A549 (cell line): ENCODE measurements around the gene C3orf18. TPM values are rescaled to one million over a fixed set of nuclear protein-coding genes. Genes with fewer than 3 reads are reported as not detected.
"Not testable (repeated sequence)": the region's sequence is repeated elsewhere in the genome, so short reads cannot be mapped to it uniquely, and the experiment has no call there.

ENCODE experiments used
- ATAC-seq, 2 experiments: fragments of 200-7000 bp in 1 of 2; fragments of >200 bp in 1 of 2; cut with Nextera tagmentation in 1 of 2; cut with Tn5 transposase in 1 of 2; 3 replicates each; pipeline versions ENCODE4 v1.8.0 to v1.9.1; 2018 to 2020; ENCODE audit warnings: mild to moderate bottlenecking in 1 of 2, moderate library complexity in 1 of 2
- CTCF ChIA-PET: fragments of 300-600 bp; sonication (Branson Sonifier 250); formaldehyde crosslinking; extraction: SDS; loops from one replicate; lab custom pipeline; 2021; ENCODE audit warnings: antibody characterized with exemption, inconsistent platforms; lab: Yijun Ruan, JAX
- POLR2A ChIA-PET: fragments of 350-600 bp; formaldehyde crosslinking; extraction: SDS; loops from one replicate; lab custom pipeline; 2021; ENCODE audit warnings: antibody characterized with exemption, inconsistent platforms; lab: Yijun Ruan, JAX
- DNase-seq, 2 experiments: peaks; one replicate each; pipeline versions ENCODE4 v3.0.0 to v3.0.0-alpha.2; 2011 to 2016; ENCODE audit warnings: low read depth in 1 of 2, low spot score in 1 of 2
- FAIRE-seq: peaks from 2 replicates; lab custom pipeline; 2011; peaks lifted over from hg19 to GRCh38; lab: Jason Lieb, UNC
- H3K27ac ChIP-seq, 2 experiments: fragments of >200 bp; sonication (Bioruptor Twin); formaldehyde crosslinking; 3 replicates each; pipeline ENCODE4 v1.5.1; 2016 to 2017
- H3K4me1 ChIP-seq: fragments of >200 bp; sonication (Bioruptor Twin); formaldehyde crosslinking; 3 replicates; pipeline ENCODE4 v1.6.1; 2016
- H3K4me2 ChIP-seq: fragments of >200 bp; sonication (Bioruptor Twin); formaldehyde crosslinking; 3 replicates; pipeline ENCODE4 v1.6.1; 2016
- H3K4me3 ChIP-seq: fragments of >200 bp; sonication (Bioruptor Twin); formaldehyde crosslinking; 3 replicates; pipeline ENCODE4 v1.5.1; 2016
- H3K9me3 ChIP-seq: fragments of >200 bp; sonication (Bioruptor Twin); formaldehyde crosslinking; 3 replicates; pipeline ENCODE4 v1.6.1; 2016
- CBX2 ChIP-seq: fragments of 200-600 bp; sonication (generic); IDR thresholded peaks from 2 replicates; pipeline ENCODE4 v1.6.1; 2016; ENCODE audit warnings: low read depth, mild to moderate bottlenecking, borderline replicate concordance
- CEBPB ChIP-seq, 2 experiments: fragments of >200 bp in 1 of 2; sonication (Bioruptor Twin) in 1 of 2; formaldehyde crosslinking in 1 of 2; IDR thresholded peaks; 2 replicates each; pipeline ENCODE4 v1.6.1; 2012 to 2016
- FOSB ChIP-seq: fragments of 250-450 bp; sonication (Bioruptor Pico); IDR thresholded peaks from 2 replicates; pipeline ENCODE4 v1.5.0; 2020; ENCODE audit warnings: mild to moderate bottlenecking, moderate library complexity
- FOXS1 ChIP-seq: fragments of 250-450 bp; sonication (Bioruptor Pico); IDR thresholded peaks from 2 replicates; pipeline ENCODE4 v1.5.0; 2020; ENCODE audit warnings: mild to moderate bottlenecking, moderate library complexity
- GATA3 ChIP-seq: IDR thresholded peaks from 2 replicates; pipeline ENCODE4 v1.6.1; 2012; ENCODE audit warnings: borderline replicate concordance
- HOXB5 ChIP-seq: fragments of 250-450 bp; sonication (Bioruptor Pico); IDR thresholded peaks from 2 replicates; pipeline ENCODE4 v1.5.0; 2020; ENCODE audit warnings: mild to moderate bottlenecking, moderate library complexity
- JUN ChIP-seq, 2 experiments: fragments of >200 bp; sonication (Bioruptor Twin); formaldehyde crosslinking; IDR thresholded peaks; 2 replicates in 1 of 2; 3 replicates in 1 of 2; pipeline ENCODE4 v1.6.1; 2016 to 2017
- JUNB ChIP-seq: fragments of >200 bp; sonication (Bioruptor Twin); formaldehyde crosslinking; IDR thresholded peaks from 2 replicates; pipeline ENCODE4 v1.6.1; 2016
- KDM5A ChIP-seq: fragments of 200-600 bp; sonication (generic); IDR thresholded peaks from 2 replicates; pipeline ENCODE4 v1.6.1; 2016; ENCODE audit warnings: antibody characterized with exemption, mild to moderate bottlenecking
- POLR2AphosphoS2 ChIP-seq: conservative IDR thresholded peaks from 2 replicates; pipeline ENCODE4 v1.6.1; 2012; ENCODE audit warnings: low read length, improper control_type of control experiment, inconsistent platforms
- RFX5 ChIP-seq: fragments of 450-650 bp; IDR thresholded peaks from 2 replicates; pipeline ENCODE4 v1.7.1; 2014; ENCODE audit warnings: antibody characterized with exemption, mild to moderate bottlenecking, moderate library complexity
- SREBF2 ChIP-seq: fragments of 450-650 bp; IDR thresholded peaks from 2 replicates; pipeline ENCODE4 v1.6.1; 2014; ENCODE audit warnings: mild to moderate bottlenecking, moderate library complexity
- TFCP2L1 ChIP-seq: fragments of 250-450 bp; sonication (Bioruptor Pico); IDR thresholded peaks from 2 replicates; pipeline ENCODE4 v1.5.0; 2021; ENCODE audit warnings: mild to moderate bottlenecking
- ZC3H11A ChIP-seq: fragments of 450-650 bp; IDR thresholded peaks from 2 replicates; pipeline ENCODE4 v1.6.1; 2014; ENCODE audit warnings: antibody characterized with exemption, mild to moderate bottlenecking
- WGBS: methylation state at CpG from one replicate; pipeline ENCODE4 v1.1.6; 2017; ENCODE audit errors: missing lambda C conversion rate; 5-methylcytosine and 5-hydroxymethylcytosine counted together
- polyA plus RNA-seq, 4 experiments: library from polyadenylated mRNA; depleted of rRNA in 3 of 4; stranded (reverse); fragments of >200 nt; fragmentation: RNase III in 1 of 4; extraction: RNeasy Plus Mini Kit Qiagen cat#74134 plus additional on column Dnase treatment in 1 of 4; gene quantifications; 2 replicates in 3 of 4; 3 replicates in 1 of 4; pipeline ENCODE4 v1.2.3, GENCODE V29; 2011 to 2017
- TF ChIP-seq, protein P1 (sequence below): IDR thresholded peaks from 2 replicates; pipeline ENCODE4 v1.6.1; 2012
- TF ChIP-seq, protein P2 (sequence below): fragments of >200 bp; sonication (Bioruptor Twin); formaldehyde crosslinking; IDR thresholded peaks from 2 replicates; pipeline ENCODE4 v1.6.1; 2016
- TF ChIP-seq, protein P3 (sequence below): fragments of >200 bp; sonication (Bioruptor Twin); formaldehyde crosslinking; IDR thresholded peaks from 3 replicates; pipeline ENCODE4 v1.6.1; 2016
- TF ChIP-seq, protein P4 (sequence below): fragments of 200-600 bp; sonication (generic); IDR thresholded peaks from 2 replicates; pipeline ENCODE4 v1.6.1; 2016; ENCODE audit warnings: antibody characterized with exemption, mild to moderate bottlenecking, moderate library complexity

The C3orf18 gene
- polyA plus RNA-seq, 2 of the 4 experiments (the other 2 are of a cell fraction): 3.4 to 5.4 TPM

DNA sequence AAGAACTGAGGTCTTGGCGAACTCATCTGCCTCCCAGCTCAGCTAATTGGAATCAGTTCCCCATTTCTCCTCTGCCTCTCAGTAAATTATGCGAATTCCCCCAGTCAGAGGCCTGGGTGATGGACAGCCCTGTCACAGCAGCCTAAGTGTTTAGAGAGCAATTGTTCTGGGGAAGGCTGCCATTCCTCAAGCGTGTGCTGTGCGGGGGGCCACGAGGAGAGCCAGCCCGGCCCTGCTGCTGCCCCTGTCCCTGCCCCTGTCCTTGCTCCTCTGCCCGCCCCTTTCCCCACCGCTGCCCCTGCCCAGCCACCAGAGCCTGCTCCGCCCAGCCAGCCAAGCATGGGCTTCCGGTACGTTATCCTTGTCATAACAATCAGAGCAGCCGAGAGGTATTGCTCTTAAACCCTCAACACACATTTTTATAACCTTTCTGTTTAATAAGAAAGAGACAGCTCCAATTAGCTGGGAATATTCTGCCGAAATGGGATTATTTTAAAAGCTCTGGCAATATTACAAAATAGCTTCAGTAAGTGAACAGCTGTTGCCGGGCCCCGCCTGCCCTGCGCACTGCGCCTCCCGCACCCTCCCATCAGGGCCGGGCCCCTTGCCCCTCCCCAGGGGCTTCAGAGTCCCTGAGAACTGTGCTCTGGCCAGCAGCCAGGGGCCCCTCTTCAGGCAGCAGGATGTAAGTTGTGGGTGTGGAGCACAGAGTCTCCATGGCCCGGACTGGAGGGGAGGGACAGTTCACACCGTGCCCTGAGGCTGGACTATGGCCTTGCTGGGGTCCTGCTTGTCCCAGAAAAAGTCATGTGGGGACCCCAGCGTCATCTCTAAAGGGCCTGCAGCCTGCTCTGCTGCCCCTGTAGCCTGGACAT is 51.7 kb downstream of the C3orf18 start:
- DNase-seq (no peak), FAIRE-seq (no peak), ATAC-seq (no peak)
- Histone ChIP-seq H3K4me2 (no peak overlapping the region), H3K4me1 (no peaks in the 10 kb centered on the region), H3K27ac (no peak overlapping the region), H3K4me3 (no peak overlapping the region), H3K9me3 (no peaks in the 10 kb centered on the region)
- ChIA-PET CTCF (interaction anchor here (1.3 to 4.4 kb wide), 4 partner anchors 27 to 167 kb away, joined by 3 to 18 read pairs (median 6); no protein-coding TSS in a partner anchor), POLR2A (no interaction called here)
- 65% methylated on average over 15 of the region's 22 CpGs for WGBS
- TF ChIP-seq JUN (IDR thresholded peaks at IDR 0.05): no peak
- TF ChIP-seq, protein P1, sequence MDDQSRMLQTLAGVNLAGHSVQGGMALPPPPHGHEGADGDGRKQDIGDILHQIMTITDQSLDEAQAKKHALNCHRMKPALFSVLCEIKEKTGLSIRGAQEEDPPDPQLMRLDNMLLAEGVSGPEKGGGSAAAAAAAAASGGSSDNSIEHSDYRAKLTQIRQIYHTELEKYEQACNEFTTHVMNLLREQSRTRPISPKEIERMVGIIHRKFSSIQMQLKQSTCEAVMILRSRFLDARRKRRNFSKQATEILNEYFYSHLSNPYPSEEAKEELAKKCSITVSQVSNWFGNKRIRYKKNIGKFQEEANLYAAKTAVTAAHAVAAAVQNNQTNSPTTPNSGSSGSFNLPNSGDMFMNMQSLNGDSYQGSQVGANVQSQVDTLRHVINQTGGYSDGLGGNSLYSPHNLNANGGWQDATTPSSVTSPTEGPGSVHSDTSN: no peak
- TF ChIP-seq SREBF2: no peak
- no peak for TF ChIP-seq POLR2AphosphoS2
- no peak for TF ChIP-seq FOXS1 (CRISPR knock-in tag)
- TF ChIP-seq ZC3H11A: no peak
- TF ChIP-seq, protein P2, sequence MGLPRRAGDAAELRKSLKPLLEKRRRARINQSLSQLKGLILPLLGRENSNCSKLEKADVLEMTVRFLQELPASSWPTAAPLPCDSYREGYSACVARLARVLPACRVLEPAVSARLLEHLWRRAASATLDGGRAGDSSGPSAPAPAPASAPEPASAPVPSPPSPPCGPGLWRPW: no peak
- TF ChIP-seq TFCP2L1 (CRISPR knock-in tag): no peak
- TF ChIP-seq CEBPB (IDR thresholded peaks at IDR 0.05): no peak
- TF ChIP-seq, protein P3, sequence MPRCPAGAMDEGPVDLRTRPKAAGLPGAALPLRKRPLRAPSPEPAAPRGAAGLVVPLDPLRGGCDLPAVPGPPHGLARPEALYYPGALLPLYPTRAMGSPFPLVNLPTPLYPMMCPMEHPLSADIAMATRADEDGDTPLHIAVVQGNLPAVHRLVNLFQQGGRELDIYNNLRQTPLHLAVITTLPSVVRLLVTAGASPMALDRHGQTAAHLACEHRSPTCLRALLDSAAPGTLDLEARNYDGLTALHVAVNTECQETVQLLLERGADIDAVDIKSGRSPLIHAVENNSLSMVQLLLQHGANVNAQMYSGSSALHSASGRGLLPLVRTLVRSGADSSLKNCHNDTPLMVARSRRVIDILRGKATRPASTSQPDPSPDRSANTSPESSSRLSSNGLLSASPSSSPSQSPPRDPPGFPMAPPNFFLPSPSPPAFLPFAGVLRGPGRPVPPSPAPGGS: no peak
- no peak for TF ChIP-seq CBX2
- no peak for TF ChIP-seq KDM5A
- TF ChIP-seq RFX5: no peak
- no peak for TF ChIP-seq FOSB
- TF ChIP-seq, all 56 proteins: peak for 0

DNA sequence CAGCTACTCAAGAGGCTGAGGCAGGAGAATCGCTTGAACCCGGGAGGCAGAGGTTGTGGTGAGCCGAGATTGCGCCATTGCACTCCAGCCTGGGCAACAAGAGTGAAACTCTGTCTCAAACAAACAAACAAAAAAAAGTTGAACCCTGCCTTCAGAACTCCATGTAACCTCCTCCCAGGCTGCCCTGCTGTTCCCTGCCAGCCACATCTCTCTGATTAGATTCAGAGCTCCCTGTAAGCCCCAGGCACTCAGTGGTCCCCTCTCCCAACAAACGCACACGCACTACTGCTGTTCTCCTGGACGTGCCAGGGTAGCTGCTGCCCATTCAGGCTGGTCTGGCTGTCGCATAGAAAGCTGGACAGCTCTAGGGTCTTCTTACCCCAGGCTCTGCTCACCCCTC is 54.6 kb downstream of the C3orf18 start:
- H3K4me1 ChIP-seq, H3K9me3 ChIP-seq, POLR2A ChIA-PET, CTCF ChIA-PET, ATAC-seq, H3K4me3 ChIP-seq, DNase-seq, H3K4me2 ChIP-seq, FAIRE-seq, H3K27ac ChIP-seq: not testable (repeated sequence)
- 79% methylated on average over 6 of the region's 8 CpGs for WGBS

DNA sequence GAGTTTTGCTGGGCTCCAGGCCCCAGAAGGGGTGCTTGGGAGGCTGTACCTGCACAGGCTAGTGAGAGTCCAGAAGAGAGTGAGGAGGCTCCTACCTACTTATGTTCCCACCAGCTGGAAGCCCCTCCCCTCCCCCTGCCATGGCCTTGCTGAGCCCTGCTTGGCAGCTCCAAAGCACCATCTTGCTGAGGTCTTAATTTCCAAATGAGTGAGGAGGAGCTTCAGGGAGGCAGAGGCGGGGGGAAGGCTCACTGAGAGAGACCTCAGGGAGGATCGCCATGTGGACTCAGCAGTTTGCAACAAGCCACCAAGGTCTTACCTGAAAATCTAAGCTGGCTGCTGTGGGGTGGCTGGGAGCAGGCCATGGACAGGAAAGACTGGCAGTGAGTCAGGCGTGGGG is 55.4 kb downstream of the C3orf18 start:
- 23% methylated on average over 3 of the region's 3 CpGs for WGBS
- ATAC-seq (no peak), DNase-seq (no peak), FAIRE-seq (no peak)
- H3K4me3 ChIP-seq: no peak overlapping the region
- H3K9me3 ChIP-seq: no peaks in the 10 kb centered on the region
- TF ChIP-seq HOXB5 (no peak), JUNB (no peak), GATA3 (no peak)
- TF ChIP-seq, protein P4, sequence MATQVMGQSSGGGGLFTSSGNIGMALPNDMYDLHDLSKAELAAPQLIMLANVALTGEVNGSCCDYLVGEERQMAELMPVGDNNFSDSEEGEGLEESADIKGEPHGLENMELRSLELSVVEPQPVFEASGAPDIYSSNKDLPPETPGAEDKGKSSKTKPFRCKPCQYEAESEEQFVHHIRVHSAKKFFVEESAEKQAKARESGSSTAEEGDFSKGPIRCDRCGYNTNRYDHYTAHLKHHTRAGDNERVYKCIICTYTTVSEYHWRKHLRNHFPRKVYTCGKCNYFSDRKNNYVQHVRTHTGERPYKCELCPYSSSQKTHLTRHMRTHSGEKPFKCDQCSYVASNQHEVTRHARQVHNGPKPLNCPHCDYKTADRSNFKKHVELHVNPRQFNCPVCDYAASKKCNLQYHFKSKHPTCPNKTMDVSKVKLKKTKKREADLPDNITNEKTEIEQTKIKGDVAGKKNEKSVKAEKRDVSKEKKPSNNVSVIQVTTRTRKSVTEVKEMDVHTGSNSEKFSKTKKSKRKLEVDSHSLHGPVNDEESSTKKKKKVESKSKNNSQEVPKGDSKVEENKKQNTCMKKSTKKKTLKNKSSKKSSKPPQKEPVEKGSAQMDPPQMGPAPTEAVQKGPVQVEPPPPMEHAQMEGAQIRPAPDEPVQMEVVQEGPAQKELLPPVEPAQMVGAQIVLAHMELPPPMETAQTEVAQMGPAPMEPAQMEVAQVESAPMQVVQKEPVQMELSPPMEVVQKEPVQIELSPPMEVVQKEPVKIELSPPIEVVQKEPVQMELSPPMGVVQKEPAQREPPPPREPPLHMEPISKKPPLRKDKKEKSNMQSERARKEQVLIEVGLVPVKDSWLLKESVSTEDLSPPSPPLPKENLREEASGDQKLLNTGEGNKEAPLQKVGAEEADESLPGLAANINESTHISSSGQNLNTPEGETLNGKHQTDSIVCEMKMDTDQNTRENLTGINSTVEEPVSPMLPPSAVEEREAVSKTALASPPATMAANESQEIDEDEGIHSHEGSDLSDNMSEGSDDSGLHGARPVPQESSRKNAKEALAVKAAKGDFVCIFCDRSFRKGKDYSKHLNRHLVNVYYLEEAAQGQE: no peak
- no peaks in the 10 kb centered on the region for H3K4me1 ChIP-seq
- ChIA-PET POLR2A (no interaction called here), CTCF (interaction anchor here (0.8 kb wide), 1 partner anchor 101 kb away, joined by 3 read pairs; no protein-coding TSS in a partner anchor)
- H3K27ac ChIP-seq: no peak overlapping the region
- no peak overlapping the region for H3K4me2 ChIP-seq
